HG03378 (cell line): ENCODE data around the gene ANKHD1.

Experiments
- ATAC-seq: cut with Tn5 transposase; IDR thresholded peaks from one replicate; pipeline ENCODE4 v1.9.1; 2021; ENCODE audit warnings: mild to moderate bottlenecking, moderate library complexity; ENCODE audit not compliant: unreplicated experiment

The ANKHD1 gene

GRCh38 chr5:140401362-140402257 is at the start of gene ANKHD1:
ANKHD1 (plus strand) TSS chr5:140401833; CDS start chr5:140401968, 135 bp downstream.
- ATAC-seq, result peak; percentile 88

GRCh38 chr5:140355546-140355945 is 46.1 kb upstream of the ANKHD1 start:
- ATAC-seq, result no peak

DNA sequence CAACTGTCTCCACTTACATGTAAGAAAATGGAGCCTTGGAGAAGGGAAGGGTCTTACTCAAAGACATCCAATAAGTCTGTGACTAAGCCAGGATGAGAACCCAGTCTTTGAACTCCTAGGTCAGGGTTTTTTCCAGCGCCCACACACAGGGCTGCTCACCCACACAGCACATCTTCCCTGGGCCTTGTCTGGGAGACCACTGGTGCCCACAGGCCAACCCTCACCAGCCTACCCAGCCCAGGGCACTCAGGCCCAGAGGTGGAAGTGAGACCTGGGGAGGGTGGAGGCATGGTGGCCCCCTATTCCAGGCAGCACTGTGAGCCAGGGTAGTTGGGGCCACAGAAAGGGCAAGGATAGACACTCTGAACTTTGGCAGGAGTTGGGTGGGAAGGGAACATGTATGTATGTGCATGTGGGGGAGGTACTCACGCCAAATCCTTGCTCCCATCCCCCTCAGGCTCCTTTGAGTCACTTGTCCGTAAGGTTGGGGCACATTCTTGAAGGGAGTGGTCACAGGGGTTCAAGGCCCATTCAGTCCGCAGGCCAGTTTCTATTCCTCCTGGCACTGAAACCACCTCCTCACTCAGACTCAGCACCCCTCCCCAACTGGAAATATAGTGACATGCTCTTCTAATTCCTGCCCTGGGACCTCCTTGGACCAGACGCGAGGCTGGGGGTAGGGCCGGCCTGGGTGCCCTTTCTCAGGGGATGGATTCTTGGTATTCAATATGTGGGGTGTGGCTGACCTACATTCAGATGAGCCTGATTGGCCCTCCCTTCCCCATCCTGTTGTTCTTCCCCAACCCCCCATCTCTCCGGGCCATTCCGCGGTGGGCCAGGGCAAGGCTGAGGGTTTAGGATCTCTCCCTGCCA is 44.5 kb upstream of the ANKHD1 start:
- ATAC-seq, result peak; percentile 20

DNA sequence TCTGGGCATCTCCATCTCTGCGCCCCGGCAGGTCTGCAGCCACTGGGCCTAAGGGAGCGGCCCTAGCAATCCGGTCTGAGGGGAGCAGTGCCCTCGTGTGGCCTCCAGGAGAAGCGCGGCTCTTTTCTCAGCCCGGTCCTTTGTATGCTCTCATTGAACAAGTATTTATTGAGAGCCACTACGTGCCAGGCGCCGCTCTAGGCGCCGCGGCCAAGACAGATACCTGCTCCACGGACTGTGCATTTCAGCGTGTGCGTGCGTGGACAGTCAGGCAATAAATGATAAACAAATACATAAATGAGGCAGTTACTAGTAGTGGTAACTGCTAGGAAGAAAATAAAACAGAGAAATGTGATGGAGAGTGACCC is 43.9 kb upstream of the ANKHD1 start:
- ATAC-seq, result peak; percentile 87

DNA sequence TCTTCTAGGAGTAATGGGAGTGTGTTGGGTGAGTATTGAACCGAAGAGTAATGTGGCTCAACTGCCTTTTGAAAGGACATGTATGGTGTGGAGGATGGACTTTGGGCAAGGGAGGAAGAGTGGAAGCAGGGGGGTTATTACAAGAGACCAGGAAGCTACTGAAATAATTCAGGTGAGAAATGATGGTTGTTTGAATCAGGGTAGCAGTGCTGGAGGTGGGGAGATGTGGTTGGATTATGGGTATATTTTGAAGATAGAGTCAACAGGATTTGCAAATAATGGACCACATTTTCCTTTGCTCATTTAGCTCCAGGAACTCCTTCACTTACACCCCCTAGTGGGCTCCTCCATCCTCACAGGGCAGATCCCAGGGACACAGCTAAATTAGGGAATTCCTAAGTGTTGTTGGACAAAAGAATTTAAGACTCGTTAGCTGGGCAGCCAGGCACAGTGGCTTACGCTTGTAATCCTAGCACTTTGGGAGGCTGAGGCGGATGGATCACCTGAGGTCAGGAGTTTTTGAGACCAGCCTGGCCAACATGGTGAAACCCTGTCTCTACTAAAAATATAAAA is 42.8 kb upstream of the ANKHD1 start:
- no peak for ATAC-seq

GRCh38 chr5:140360101-140360500 is 41.5 kb upstream of the ANKHD1 start, which contains the start of gene SLC4A9:
SLC4A9 (plus strand) TSS chr5:140360194; CDS start chr5:140360237, 43 bp downstream.
- ATAC-seq, result no peak

DNA sequence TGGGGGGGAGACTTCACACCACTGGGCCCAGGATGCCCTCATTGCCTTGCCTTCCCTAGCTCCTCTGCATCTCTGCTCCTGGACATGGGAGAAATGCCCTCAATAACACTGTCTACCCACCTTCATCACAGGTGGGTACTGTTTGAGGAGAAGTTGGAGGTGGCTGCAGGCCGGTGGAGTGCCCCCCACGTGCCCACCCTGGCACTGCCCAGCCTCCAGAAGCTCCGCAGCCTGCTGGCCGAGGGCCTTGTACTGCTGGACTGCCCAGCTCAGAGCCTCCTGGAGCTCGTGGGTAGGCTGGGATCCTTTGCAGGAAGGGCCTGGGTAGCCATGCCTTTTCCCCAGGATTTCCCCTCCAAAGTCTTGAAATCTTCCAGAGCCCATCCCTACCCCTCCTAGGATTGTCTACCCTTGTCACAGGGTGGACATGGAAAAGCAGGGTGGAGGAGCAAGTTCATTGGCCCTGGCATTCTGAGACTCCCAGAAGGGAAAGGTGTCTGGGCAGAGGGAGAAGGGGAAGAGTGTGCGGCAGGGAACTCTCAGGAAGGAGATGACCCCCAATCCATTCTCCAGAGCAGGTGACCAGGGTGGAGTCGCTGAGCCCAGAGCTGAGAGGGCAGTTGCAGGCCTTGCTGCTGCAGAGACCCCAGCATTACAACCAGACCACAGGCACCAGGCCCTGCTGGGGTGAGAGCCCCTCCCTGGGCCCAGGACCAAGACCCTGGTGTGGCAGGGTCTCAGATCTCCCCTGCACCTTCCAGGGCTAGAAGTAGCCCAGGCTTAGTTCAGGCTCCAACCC is 40.8 kb upstream of the ANKHD1 start:
- ATAC-seq, result no peak

- no peak for ATAC-seq
These were observed 39.7 kb upstream of the ANKHD1 start for GRCh38 chr5:140361901-140362300.

DNA sequence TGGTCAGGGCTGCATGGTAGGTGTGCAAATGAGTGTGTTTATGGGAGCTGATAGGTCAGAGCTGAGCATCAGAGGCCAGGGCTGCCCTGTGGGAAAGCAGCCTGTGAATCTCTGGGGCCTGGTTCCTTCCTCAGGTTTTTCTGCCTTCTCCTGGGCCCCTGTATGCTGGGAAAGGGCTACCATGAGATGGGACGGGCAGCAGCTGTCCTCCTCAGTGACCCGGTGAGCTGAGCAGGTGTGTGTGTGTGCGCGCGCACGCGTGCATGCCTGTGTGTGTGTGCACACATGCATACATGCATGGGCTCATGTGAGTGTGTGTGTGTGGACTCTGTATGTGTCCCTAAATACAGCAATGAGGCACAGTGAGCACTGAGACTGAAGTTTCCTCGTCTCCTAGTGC is 39.3 kb upstream of the ANKHD1 start:
- no peak for ATAC-seq

GRCh38 chr5:140362875-140363630 is 38.6 kb upstream of the ANKHD1 start:
- ATAC-seq, result peak; percentile 71

DNA sequence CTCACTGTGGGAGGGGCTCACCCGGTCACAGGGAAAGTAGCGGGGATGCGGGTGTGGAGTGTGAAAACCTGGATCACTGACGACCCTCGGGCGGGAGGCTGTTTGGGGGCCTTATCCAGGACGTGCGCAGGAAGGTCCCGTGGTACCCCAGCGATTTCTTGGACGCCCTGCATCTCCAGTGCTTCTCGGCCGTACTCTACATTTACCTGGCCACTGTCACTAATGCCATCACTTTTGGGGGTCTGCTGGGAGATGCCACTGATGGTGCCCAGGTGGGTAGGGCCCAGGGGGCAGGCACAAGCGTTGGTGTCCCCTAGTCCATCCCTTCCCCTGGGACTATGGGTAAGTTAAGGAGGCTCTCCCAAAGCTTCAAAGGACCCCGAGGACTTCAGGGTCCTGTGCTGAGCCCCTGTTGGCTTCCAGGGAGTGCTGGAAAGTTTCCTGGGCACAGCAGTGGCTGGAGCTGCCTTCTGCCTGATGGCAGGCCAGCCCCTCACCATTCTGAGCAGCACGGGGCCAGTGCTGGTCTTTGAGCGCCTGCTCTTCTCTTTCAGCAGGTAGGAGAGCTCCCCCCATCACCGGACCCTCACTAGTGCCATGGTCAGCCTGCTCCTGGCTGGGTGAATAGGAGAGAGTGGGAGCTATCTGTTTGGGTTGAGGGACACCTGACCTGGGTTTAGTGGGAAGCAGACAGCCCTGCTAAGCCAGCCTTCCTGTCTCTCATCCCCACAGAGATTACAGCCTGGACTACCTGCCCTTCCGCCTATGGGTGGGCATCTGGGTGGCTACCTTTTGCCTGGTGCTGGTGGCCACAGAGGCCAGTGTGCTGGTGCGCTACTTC is 37.8 kb upstream of the ANKHD1 start:
- ATAC-seq, result no peak

DNA sequence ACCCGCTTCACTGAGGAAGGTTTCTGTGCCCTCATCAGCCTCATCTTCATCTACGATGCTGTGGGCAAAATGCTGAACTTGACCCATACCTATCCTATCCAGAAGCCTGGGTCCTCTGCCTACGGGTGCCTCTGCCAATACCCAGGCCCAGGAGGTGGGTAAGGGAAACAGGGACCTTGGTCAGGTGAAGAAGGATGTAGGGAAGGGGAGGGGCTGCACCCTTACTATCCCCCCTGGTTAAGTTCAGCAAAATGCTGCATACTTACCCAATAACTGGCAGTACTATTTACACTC is 37.2 kb upstream of the ANKHD1 start:
- no peak for ATAC-seq

DNA sequence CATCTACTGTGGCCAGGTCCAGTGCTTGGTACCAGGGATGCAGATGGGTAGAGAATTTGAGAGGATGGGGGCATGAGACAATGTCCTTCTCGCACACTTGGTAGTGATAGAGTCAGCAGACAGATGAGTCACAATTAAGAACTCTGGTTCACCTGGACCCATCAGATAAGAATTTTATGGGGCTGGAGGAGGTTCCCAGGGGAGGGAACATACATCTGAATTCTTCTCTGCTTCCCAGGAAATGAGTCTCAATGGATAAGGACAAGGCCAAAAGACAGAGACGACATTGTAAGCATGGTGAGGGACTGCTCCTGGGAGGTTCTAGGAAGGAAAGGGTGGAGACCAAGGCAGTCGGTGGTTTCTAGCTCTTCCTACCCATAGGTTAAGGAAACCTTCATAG is 36.4 kb upstream of the ANKHD1 start:
- no peak for ATAC-seq

GRCh38 chr5:140365941-140366340 is 35.7 kb upstream of the ANKHD1 start:
- ATAC-seq, result no peak

GRCh38 chr5:140366589-140367255 is 34.9 kb upstream of the ANKHD1 start:
- no peak for ATAC-seq

- ATAC-seq, result no peak
These were observed 34.2 kb upstream of the ANKHD1 start for GRCh38 chr5:140367256-140368013.

DNA sequence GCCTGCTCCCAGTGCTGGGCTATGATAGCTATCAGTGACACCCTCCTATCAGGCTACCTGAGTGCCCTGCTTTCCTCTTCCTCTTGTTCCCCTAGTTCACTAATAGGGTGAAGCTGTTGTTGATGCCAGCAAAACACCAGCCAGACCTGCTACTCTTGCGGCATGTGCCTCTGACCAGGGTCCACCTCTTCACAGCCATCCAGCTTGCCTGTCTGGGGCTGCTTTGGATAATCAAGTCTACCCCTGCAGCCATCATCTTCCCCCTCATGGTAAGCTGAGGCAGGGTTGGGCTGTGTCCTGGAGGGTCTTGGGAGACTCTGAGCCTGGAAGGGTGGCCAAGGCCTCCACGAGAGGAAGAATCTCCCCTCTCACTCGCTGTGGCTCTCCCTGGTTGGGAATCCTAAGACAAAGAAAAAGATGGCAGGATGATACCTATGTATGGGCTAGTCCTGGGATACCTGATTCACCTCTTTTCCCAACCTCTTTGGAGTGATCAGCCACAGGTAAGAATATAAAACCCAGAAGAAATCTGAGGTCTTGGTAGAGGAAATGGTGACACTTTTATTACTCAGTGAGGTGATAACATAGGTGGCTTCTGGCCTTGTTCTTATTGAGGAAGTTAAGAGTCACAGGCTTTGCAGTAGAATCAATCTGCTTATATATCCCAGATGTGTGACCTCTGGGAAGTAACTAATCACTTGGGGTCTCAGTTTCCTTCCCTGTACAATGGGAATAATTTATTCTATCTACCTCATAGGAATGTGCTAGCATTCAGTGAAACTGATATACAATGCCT is 30.1 kb upstream of the ANKHD1 start:
- no peak for ATAC-seq
